HG03354 (cell line): ENCODE data around the gene IFNAR2.
A peak's percentile ranks its signal among the peaks of the same experiment; 100 is the strongest.
"Not testable (repeated sequence)": the region's sequence is repeated elsewhere in the genome, so short reads cannot be mapped to it uniquely, and the experiment has no call there.

ENCODE experiments used
- ATAC-seq: cut with Tn5 transposase; IDR thresholded peaks from one replicate; pipeline ENCODE4 v1.9.1; 2021; ENCODE audit warnings: mild to moderate bottlenecking; ENCODE audit not compliant: unreplicated experiment, poor library complexity, severe bottlenecking

IFNAR2 gene

GRCh38 chr21:33212159-33212851 lies 17.4 kb upstream of the IFNAR2 start:
- ATAC-seq: no peak

- no peak for ATAC-seq
Measured at GRCh38 chr21:33214056-33214455, 15.7 kb upstream of the IFNAR2 start.

GRCh38 chr21:33217138-33217520 lies 12.6 kb upstream of the IFNAR2 start:
- no peak for ATAC-seq

GRCh38 chr21:33219300-33219699 lies 10.4 kb upstream of the IFNAR2 start:
- ATAC-seq: no peak

GRCh38 chr21:33219954-33220353 lies 9.8 kb upstream of the IFNAR2 start:
- ATAC-seq: no peak

- not testable (repeated sequence) for ATAC-seq
Measured at GRCh38 chr21:33225376-33225775, 4.4 kb upstream of the IFNAR2 start.

- no peak for ATAC-seq
Measured at GRCh38 chr21:33228455-33228854, 1.3 kb upstream of the IFNAR2 start.

GRCh38 chr21:33229099-33229783 lies 497 bp upstream of the IFNAR2 start:
- no peak for ATAC-seq

- peak; percentile 34 for ATAC-seq
Measured at GRCh38 chr21:33230545-33231324, 997 bp downstream of the IFNAR2 start.

- ATAC-seq: no peak
Measured at GRCh38 chr21:33231526-33231925, 1.8 kb downstream of the IFNAR2 start.

- ATAC-seq: no peak
Measured at GRCh38 chr21:33232291-33233034, 2.7 kb downstream of the IFNAR2 start.

GRCh38 chr21:33234635-33235520 lies 5.1 kb downstream of the IFNAR2 start:
- ATAC-seq: no peak

GRCh38 chr21:33236013-33236686 lies 6.4 kb downstream of the IFNAR2 start:
- no peak for ATAC-seq

GRCh38 chr21:33236766-33237165 lies 7.0 kb downstream of the IFNAR2 start:
- no peak for ATAC-seq

GRCh38 chr21:33237486-33237885 lies 7.7 kb downstream of the IFNAR2 start:
- no peak for ATAC-seq

- peak; percentile 14 for ATAC-seq
Measured at GRCh38 chr21:33238146-33238545, 8.4 kb downstream of the IFNAR2 start.

GRCh38 chr21:33238565-33239255 lies 9.0 kb downstream of the IFNAR2 start:
- peak; percentile 86 for ATAC-seq

GRCh38 chr21:33239559-33240127 lies 9.9 kb downstream of the IFNAR2 start:
- ATAC-seq: not testable (repeated sequence)
